HCT116 (cell line): Measurements from ENCODE around the gene TEX22. TPM values are rescaled to one million over a fixed set of nuclear protein-coding genes. Genes with fewer than 3 reads are reported as not detected.

Experiments used
- ATAC-seq: fragments of 200-7000 bp; cut with Tn5 transposase; 2 replicates; pipeline ENCODE4 v1.9.1; 2020; ENCODE audit warnings: mild to moderate bottlenecking, moderate library complexity
- BruUV-seq: library from RNA; stranded (reverse); fragments of 400-500 nt; replicated peaks from 2 replicates; lab custom pipeline; 2021; lab: Mats Ljungman, UMichigan
- CTCF ChIA-PET: fragments of 300-600 bp; sonication (Branson Sonifier 250); formaldehyde crosslinking; loops from one replicate; lab custom pipeline; 2021; ENCODE audit warnings: antibody characterized with exemption; lab: Charles Lee
- POLR2A ChIA-PET: fragments of 300-600, 350-600 bp; sonication (Branson Sonifier 250); formaldehyde crosslinking; loops from one replicate; lab custom pipeline; 2021; ENCODE audit warnings: antibody characterized with exemption; lab: Charles Lee
- RAD21 ChIA-PET, 2 experiments: fragments of 300-600 bp; sonication (Branson Sonifier 250); formaldehyde crosslinking; loops; one replicate each; lab custom pipeline; 2023; ENCODE audit warnings: low total read pairs in 2 of 2; ENCODE audit not compliant: uncharacterized antibody in 2 of 2, unreplicated experiment in 2 of 2, low non-redundant PET in 1 of 2; lab: Charles Lee
- DNase-seq: peaks from one replicate; pipeline ENCODE4 v3.0.0-alpha.2; 2010; ENCODE audit warnings: low read depth, low spot score
- H2AFZ ChIP-seq: fragments of 200-600 bp; shearing (Covaris generic), sonication (generic); 2 replicates; pipeline ENCODE4 v1.6.1; 2017; ENCODE audit warnings: low read depth, mixed run types, mixed read lengths, antibody characterized with exemption, low read length; ENCODE audit not compliant: poor library complexity, severe bottlenecking
- H3K27ac ChIP-seq: 2 replicates; pipeline ENCODE4 v1.5.1; 2012; ENCODE audit warnings: low read depth, low read length
- H3K27me3 ChIP-seq: fragments of 200-600 bp; sonication (generic); 2 replicates; pipeline ENCODE4 v1.6.1; 2016; ENCODE audit warnings: mixed run types, low read length, mixed read lengths; ENCODE audit not compliant: insufficient read depth
- H3K36me3 ChIP-seq, 2 experiments: fragments of 200-500 bp in 1 of 2; fragments of 200-600 bp in 1 of 2; sonication (Bioruptor generic) in 1 of 2; sonication (generic) in 1 of 2; 2 replicates each; pipeline versions ENCODE4 v1.5.1 to v1.6.1; 2014 to 2016; ENCODE audit warnings: low read length in 2 of 2, inconsistent platforms in 1 of 2, mixed read lengths in 1 of 2, mixed run types in 1 of 2; ENCODE audit not compliant: insufficient read depth in 2 of 2, control insufficient read depth in 1 of 2
- H3K4me1 ChIP-seq, 2 experiments: fragments of 200-600 bp in 1 of 2; sonication (generic) in 1 of 2; 2 replicates each; pipeline versions ENCODE4 v1.5.1 to v1.6.1; 2012 to 2017; ENCODE audit warnings: low read length in 2 of 2, inconsistent platforms in 1 of 2, mild to moderate bottlenecking in 1 of 2, mixed read lengths in 1 of 2, mixed run types in 1 of 2, moderate library complexity in 1 of 2; ENCODE audit not compliant: insufficient read depth in 2 of 2, control insufficient read depth in 1 of 2
- H3K4me2 ChIP-seq: fragments of 200-600 bp; sonication (generic); 2 replicates; pipeline ENCODE4 v1.6.1; 2017; ENCODE audit warnings: mixed run types, low read length, mixed read lengths
- H3K4me3 ChIP-seq, 2 experiments: fragments of 200-600 bp in 1 of 2; sonication (generic) in 1 of 2; replicated peaks in 1 of 2; 2 replicates each; pipeline ENCODE4 v1.5.1; 2011 to 2016; ENCODE audit warnings: low read length in 2 of 2, control low read depth in 1 of 2, low read depth in 1 of 2, mild to moderate bottlenecking in 1 of 2, mixed read lengths in 1 of 2, mixed run types in 1 of 2
- H3K79me2 ChIP-seq: fragments of 200-600 bp; sonication (generic); 2 replicates; pipeline ENCODE4 v1.6.1; 2017; ENCODE audit warnings: mild to moderate bottlenecking, mixed run types, low read length, moderate library complexity, mixed read lengths; ENCODE audit not compliant: insufficient read depth
- H3K9ac ChIP-seq: fragments of 200-600 bp; sonication (generic); 2 replicates; pipeline ENCODE4 v1.6.1; 2016; ENCODE audit warnings: low read length, mixed read lengths
- H3K9me2 ChIP-seq: fragments of 200-600 bp; sonication (generic), shearing (Covaris generic); 2 replicates; pipeline ENCODE4 v1.6.1; 2017; ENCODE audit warnings: mixed run types, mild to moderate bottlenecking, moderate library complexity; ENCODE audit not compliant: insufficient read depth
- H3K9me3 ChIP-seq, 2 experiments: fragments of 200-500 bp in 1 of 2; fragments of 200-600 bp in 1 of 2; sonication (Bioruptor generic) in 1 of 2; sonication (generic) in 1 of 2; 2 replicates each; pipeline ENCODE4 v1.6.1; 2014 to 2017; ENCODE audit warnings: low read length in 2 of 2, mixed read lengths in 2 of 2, inconsistent platforms in 1 of 2, low read depth in 1 of 2, mild to moderate bottlenecking in 1 of 2, mixed run types in 1 of 2, moderate library complexity in 1 of 2; ENCODE audit not compliant: control insufficient read depth in 1 of 2, insufficient read depth in 1 of 2
- H4K20me1 ChIP-seq: fragments of 200-600 bp; sonication (generic), shearing (Covaris generic); 2 replicates; pipeline ENCODE4 v1.6.1; 2017; ENCODE audit warnings: mixed run types, mild to moderate bottlenecking, moderate library complexity; ENCODE audit not compliant: insufficient read depth
- EGR1 ChIP-seq: IDR thresholded peaks from 2 replicates; pipeline ENCODE4 v1.6.1; 2012; ENCODE audit warnings: low read depth
- JUND ChIP-seq: IDR thresholded peaks from 2 replicates; pipeline ENCODE4 v1.6.1; 2012
- RAD21 ChIP-seq: IDR thresholded peaks from 2 replicates; pipeline ENCODE4 v1.6.1; 2012; ENCODE audit warnings: low read depth, mild to moderate bottlenecking
- SP1 ChIP-seq: IDR thresholded peaks from 2 replicates; pipeline ENCODE4 v1.6.1; 2012; ENCODE audit warnings: low read depth
- TCF7L2 ChIP-seq: IDR thresholded peaks from 2 replicates; pipeline ENCODE4 v1.7.0; 2011; ENCODE audit warnings: borderline replicate concordance, inconsistent platforms; ENCODE audit not compliant: insufficient read depth, insufficient read length; ENCODE audit errors: extremely low read depth
- intact Hi-C: fragments of 100-400 bp; cut with micrococcal nuclease; formaldehyde crosslinking; loops from 2 replicates; pipeline ENCODE4 v1.10.0; 2022
- total RNA-seq: library from RNA; stranded (reverse); gene quantifications from one replicate; pipeline ENCODE4 v1.2.1, GENCODE V29; 2021; ENCODE audit not compliant: unreplicated experiment
- TF ChIP-seq, protein P1 (sequence below): IDR thresholded peaks from 2 replicates; pipeline ENCODE4 v1.6.1; 2012

Gene TEX22
- total RNA-seq, 1 experiment from 2014 or later = 3.8 TPM

DNA sequence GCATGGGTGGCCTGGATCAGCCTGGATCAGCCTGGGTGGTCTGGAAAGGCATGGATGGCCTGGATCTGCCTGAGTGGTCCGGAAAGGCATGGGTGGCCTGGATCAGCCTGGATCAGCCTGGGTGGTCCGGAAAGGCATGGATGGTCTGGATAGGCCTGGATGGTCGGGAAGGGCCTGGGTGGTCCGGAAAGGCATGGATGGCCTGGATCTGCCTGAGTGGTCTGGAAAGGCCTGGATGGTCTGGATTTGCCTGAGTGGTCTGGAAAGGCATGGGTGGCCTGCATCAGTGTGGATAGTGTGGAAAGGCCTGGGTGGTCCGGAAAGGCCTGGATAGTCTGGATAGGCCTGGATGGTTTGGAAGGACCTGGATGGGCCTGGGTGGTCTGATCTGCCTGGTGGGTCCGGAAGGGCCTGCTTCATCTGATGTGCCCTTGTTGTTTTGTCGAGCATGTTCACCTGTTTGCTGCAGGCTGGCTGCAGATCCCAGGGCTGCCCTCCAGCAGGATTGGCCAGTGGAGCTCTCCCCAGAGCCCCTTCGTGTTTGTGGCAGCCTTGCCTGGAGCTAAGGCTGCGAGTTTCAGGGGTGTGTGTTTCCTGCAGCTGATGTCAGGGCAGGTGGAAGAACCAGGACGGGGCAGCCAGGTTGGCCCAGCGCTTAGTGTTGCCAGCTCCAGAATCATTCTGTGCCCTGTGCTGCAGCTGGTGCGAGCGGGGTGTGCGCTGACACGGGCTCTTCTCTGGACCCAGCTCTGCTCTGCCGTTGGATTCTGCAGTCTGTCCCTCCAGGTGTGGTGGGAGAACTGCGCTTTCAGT, 19.3 kb upstream of the TEX22 start:
- Histone ChIP-seq H3K4me2 (no peak overlapping the region), H3K27me3 (no peaks in the 10 kb centered on the region), H2AFZ (no peak overlapping the region), H3K9me3 (no peaks in the 10 kb centered on the region), H3K27ac (no peak overlapping the region), H3K79me2 (no peaks in the 10 kb centered on the region), H3K9ac (no peak overlapping the region), H3K9me2 (no peaks in the 10 kb centered on the region), H4K20me1 (no peaks in the 10 kb centered on the region), H3K4me3 (no peak overlapping the region), H3K36me3 (no peaks in the 10 kb centered on the region), H3K4me1 (peaks cover 4 to 6% of the 10 kb centered on the region in 2 experiments; a peak in 3 of 4 replicates)
- TF ChIP-seq RAD21 (no peak), SP1 (no peak), EGR1 (no peak), JUND (no peak), TCF7L2 (no peak)
- TF ChIP-seq, protein P1, sequence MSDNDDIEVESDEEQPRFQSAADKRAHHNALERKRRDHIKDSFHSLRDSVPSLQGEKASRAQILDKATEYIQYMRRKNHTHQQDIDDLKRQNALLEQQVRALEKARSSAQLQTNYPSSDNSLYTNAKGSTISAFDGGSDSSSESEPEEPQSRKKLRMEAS = no peak
- BruUV-seq = no TSS peak
- CTCF ChIA-PET = no interaction called here
- POLR2A ChIA-PET = no interaction called here
- RAD21 ChIA-PET = no interaction called here
- ATAC-seq = no peak
- no peak for DNase-seq
- intact Hi-C loops = no loop called here

DNA sequence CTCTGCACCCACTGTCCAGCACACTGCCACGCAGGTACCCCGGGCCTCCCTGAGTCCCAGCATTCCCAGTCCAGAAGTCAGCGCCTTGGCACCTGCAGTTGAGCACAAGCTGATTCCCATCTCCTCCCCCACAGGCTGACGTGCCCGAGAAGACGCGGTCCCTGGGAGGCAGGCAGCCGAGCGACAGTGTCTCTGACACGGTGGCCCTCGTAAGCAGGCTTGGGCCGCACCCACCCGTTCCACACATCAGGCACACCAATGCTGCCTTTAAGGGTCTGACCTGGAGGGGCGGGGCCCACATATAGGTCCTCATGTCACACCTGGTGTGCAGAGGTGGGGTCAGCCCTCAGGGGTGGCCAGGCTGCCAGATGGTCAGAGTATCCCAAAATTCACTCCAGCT, 18.4 kb upstream of the TEX22 start:
- no peaks in the 10 kb centered on the region for H3K9me3 ChIP-seq
- intact Hi-C loops = no loop called here
- no peak for ATAC-seq

More for the DNA sequence above, 18.4 kb upstream of the TEX22 start:
- H3K4me2 ChIP-seq = no peak overlapping the region
- no peak overlapping the region for H3K9ac ChIP-seq
- no peak overlapping the region for H3K27ac ChIP-seq
- CTCF ChIA-PET = no interaction called here
- no peak overlapping the region for H3K4me3 ChIP-seq
- no peaks in the 10 kb centered on the region for H3K36me3 ChIP-seq
- no peak overlapping the region for H2AFZ ChIP-seq
- no peaks in the 10 kb centered on the region for H3K4me1 ChIP-seq
- no peaks in the 10 kb centered on the region for H3K27me3 ChIP-seq
- no peaks in the 10 kb centered on the region for H3K9me2 ChIP-seq
- H3K79me2 ChIP-seq = no peaks in the 10 kb centered on the region
- no peak for TF ChIP-seq TCF7L2
- TF ChIP-seq, all 23 proteins: peak for 0
- DNase-seq = no peak
- BruUV-seq = no TSS peak
- POLR2A ChIA-PET = no interaction called here
- RAD21 ChIA-PET = no interaction called here
- H4K20me1 ChIP-seq = no peaks in the 10 kb centered on the region
